ENCODE results near the gene NBPF6. TPM values are rescaled to one million over a fixed set of nuclear protein-coding genes. Genes with fewer than 3 reads are reported as not detected.

Gene NBPF6
- total and polyA plus RNA-seq, 2 experiments from 2014 or later, result not detected

GRCh38 chr1:108504447-108504846 lies 54.3 kb downstream of the NBPF6 start:
- no peak overlapping the region for H2AFZ ChIP-seq
- H3K36me3 ChIP-seq (ENCODE audit: insufficient read depth), result no peaks in the 10 kb centered on the region
- no peaks in the 10 kb centered on the region for H3K27me3 ChIP-seq (ENCODE audit: insufficient read depth)
- no peaks in the 10 kb centered on the region for H3K4me1 ChIP-seq (ENCODE audit: insufficient read depth)
- no peak overlapping the region for H3K4me3 ChIP-seq
- H3K9me2 ChIP-seq (ENCODE audit: insufficient read depth), result peaks cover 11% of the 10 kb centered on the region; the same call in 1 of the 2 replicates
- Mint-ChIP-seq H3K4me1 (peaks cover 12% of the 10 kb centered on the region), H3K27ac (no peak overlapping the region), H3K9me3 (peaks cover 6% of the 10 kb centered on the region; the same call in 2 of the 3 replicates), H3K36me3 (ENCODE audit: low read depth) (no peaks in the 10 kb centered on the region), H3K4me3 (no peak overlapping the region), H3K27me3 (ENCODE audit: insufficient read depth, low read depth, poor library complexity) (no peaks in the 10 kb centered on the region)
- no peak for DNase-seq (ENCODE audit: low spot score)
- no peak overlapping the region for H3K4me2 ChIP-seq
- no peaks in the 10 kb centered on the region for H3K79me2 ChIP-seq (replicated peaks; ENCODE audit: insufficient read depth)
- TF ChIP-seq ZNF114 (CRISPR knock-in tag; IDR thresholded peaks at IDR 0.05) (no peak), ZNF462 (CRISPR knock-in tag; IDR thresholded peaks at IDR 0.05) (no peak), CREB1 (CRISPR knock-in tag; IDR thresholded peaks at IDR 0.05; ENCODE audit: low read depth) (no peak), JUNB (IDR thresholded peaks at IDR 0.05; ENCODE audit: unreplicated experiment) (no peak), NANOG (IDR thresholded peaks at IDR 0.05; ENCODE audit: borderline replicate concordance) (no peak)
- TF ChIP-seq, protein P1, sequence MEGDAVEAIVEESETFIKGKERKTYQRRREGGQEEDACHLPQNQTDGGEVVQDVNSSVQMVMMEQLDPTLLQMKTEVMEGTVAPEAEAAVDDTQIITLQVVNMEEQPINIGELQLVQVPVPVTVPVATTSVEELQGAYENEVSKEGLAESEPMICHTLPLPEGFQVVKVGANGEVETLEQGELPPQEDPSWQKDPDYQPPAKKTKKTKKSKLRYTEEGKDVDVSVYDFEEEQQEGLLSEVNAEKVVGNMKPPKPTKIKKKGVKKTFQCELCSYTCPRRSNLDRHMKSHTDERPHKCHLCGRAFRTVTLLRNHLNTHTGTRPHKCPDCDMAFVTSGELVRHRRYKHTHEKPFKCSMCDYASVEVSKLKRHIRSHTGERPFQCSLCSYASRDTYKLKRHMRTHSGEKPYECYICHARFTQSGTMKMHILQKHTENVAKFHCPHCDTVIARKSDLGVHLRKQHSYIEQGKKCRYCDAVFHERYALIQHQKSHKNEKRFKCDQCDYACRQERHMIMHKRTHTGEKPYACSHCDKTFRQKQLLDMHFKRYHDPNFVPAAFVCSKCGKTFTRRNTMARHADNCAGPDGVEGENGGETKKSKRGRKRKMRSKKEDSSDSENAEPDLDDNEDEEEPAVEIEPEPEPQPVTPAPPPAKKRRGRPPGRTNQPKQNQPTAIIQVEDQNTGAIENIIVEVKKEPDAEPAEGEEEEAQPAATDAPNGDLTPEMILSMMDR (conservative IDR thresholded peaks at IDR 0.05; ENCODE audit: low read depth in 2 of 2), result no peak
- TF ChIP-seq, protein P2, sequence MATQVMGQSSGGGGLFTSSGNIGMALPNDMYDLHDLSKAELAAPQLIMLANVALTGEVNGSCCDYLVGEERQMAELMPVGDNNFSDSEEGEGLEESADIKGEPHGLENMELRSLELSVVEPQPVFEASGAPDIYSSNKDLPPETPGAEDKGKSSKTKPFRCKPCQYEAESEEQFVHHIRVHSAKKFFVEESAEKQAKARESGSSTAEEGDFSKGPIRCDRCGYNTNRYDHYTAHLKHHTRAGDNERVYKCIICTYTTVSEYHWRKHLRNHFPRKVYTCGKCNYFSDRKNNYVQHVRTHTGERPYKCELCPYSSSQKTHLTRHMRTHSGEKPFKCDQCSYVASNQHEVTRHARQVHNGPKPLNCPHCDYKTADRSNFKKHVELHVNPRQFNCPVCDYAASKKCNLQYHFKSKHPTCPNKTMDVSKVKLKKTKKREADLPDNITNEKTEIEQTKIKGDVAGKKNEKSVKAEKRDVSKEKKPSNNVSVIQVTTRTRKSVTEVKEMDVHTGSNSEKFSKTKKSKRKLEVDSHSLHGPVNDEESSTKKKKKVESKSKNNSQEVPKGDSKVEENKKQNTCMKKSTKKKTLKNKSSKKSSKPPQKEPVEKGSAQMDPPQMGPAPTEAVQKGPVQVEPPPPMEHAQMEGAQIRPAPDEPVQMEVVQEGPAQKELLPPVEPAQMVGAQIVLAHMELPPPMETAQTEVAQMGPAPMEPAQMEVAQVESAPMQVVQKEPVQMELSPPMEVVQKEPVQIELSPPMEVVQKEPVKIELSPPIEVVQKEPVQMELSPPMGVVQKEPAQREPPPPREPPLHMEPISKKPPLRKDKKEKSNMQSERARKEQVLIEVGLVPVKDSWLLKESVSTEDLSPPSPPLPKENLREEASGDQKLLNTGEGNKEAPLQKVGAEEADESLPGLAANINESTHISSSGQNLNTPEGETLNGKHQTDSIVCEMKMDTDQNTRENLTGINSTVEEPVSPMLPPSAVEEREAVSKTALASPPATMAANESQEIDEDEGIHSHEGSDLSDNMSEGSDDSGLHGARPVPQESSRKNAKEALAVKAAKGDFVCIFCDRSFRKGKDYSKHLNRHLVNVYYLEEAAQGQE (IDR thresholded peaks at IDR 0.05; ENCODE audit: unreplicated experiment), result no peak
- H4K20me1 ChIP-seq (replicated peaks; ENCODE audit: insufficient read depth), result no peaks in the 10 kb centered on the region
- no peaks in the 10 kb centered on the region for H3F3A ChIP-seq (replicated peaks; ENCODE audit: low read depth)
- ATAC-seq, result no peak
- H3K27ac ChIP-seq (ENCODE audit: low read depth), result no peak overlapping the region

Measured in GM23338 (cell line).